ENCODE results near the gene KCNA2. TPM values are rescaled to one million over a fixed set of nuclear protein-coding genes. Genes with fewer than 3 reads are reported as not detected.

Gene KCNA2
- total RNA-seq, 2 donors from 2014 or later = 0.64 to 6.2 TPM

GRCh38 chr1:110554871-110555801 lies 51.0 kb downstream of the KCNA2 start:
- peak overlapping the region; percentile 7 to 28 for H3K4me3 ChIP-seq
- TF ChIP-seq POLR2A (IDR thresholded peaks at IDR 0.05) (no peak), POLR2AphosphoS5 (IDR thresholded peaks at IDR 0.05) (no peak)
- TF ChIP-seq, protein P1, sequence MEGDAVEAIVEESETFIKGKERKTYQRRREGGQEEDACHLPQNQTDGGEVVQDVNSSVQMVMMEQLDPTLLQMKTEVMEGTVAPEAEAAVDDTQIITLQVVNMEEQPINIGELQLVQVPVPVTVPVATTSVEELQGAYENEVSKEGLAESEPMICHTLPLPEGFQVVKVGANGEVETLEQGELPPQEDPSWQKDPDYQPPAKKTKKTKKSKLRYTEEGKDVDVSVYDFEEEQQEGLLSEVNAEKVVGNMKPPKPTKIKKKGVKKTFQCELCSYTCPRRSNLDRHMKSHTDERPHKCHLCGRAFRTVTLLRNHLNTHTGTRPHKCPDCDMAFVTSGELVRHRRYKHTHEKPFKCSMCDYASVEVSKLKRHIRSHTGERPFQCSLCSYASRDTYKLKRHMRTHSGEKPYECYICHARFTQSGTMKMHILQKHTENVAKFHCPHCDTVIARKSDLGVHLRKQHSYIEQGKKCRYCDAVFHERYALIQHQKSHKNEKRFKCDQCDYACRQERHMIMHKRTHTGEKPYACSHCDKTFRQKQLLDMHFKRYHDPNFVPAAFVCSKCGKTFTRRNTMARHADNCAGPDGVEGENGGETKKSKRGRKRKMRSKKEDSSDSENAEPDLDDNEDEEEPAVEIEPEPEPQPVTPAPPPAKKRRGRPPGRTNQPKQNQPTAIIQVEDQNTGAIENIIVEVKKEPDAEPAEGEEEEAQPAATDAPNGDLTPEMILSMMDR (IDR thresholded peaks at IDR 0.05) = peak; percentile 14 to 68 (median 58)
- H3K4me1 ChIP-seq (replicated peaks) = no peaks in the 10 kb centered on the region
- H3K27me3 ChIP-seq (replicated peaks; ENCODE audit: insufficient read depth) = peaks cover 2% of the 10 kb centered on the region
- no peaks in the 10 kb centered on the region for H3K9me3 ChIP-seq
- intact Hi-C loops (cut with DNase I) = loop anchor here (10.0 kb wide), 1 partner anchor 230 kb away; no protein-coding TSS in a partner anchor
- 11% methylated on average over 38 of the region's 53 CpGs for whole genome bisulfite sequencing
- H3K27ac ChIP-seq = no peak overlapping the region
- H3K36me3 ChIP-seq = no peaks in the 10 kb centered on the region
- peak; percentile 7 for DNase-seq (ENCODE audit: low spot score)

GRCh38 chr1:110551278-110551809 lies 54.8 kb downstream of the KCNA2 start:
- no peak overlapping the region for H3K27ac ChIP-seq
- peaks cover 2% of the 10 kb centered on the region for H3K27me3 ChIP-seq (replicated peaks; ENCODE audit: insufficient read depth)
- no peak overlapping the region for H3K4me3 ChIP-seq
- DNase-seq (ENCODE audit: low spot score) = no peak
- no peaks in the 10 kb centered on the region for H3K9me3 ChIP-seq
- intact Hi-C loops (cut with DNase I) = loop anchor here (10.0 kb wide), 1 partner anchor 233 kb away; no protein-coding TSS in a partner anchor
- no peaks in the 10 kb centered on the region for H3K36me3 ChIP-seq
- WGBS = 83% methylated on average over 1 of the region's 1 CpG
- no peaks in the 10 kb centered on the region for H3K4me1 ChIP-seq (replicated peaks)
- TF ChIP-seq POLR2AphosphoS5 (IDR thresholded peaks at IDR 0.05) (no peak), POLR2A (IDR thresholded peaks at IDR 0.05) (no peak)
- TF ChIP-seq, protein P1 (IDR thresholded peaks at IDR 0.05) = no peak

GRCh38 chr1:110549831-110550230 lies 56.3 kb downstream of the KCNA2 start:
- TF ChIP-seq, protein P1 (IDR thresholded peaks at IDR 0.05) = no peak
- no peak for TF ChIP-seq POLR2A (IDR thresholded peaks at IDR 0.05)
- no peak for TF ChIP-seq POLR2AphosphoS5 (IDR thresholded peaks at IDR 0.05)
- Histone ChIP-seq H3K9me3 (no peaks in the 10 kb centered on the region), H3K27ac (no peak overlapping the region), H3K36me3 (no peaks in the 10 kb centered on the region), H3K4me1 (replicated peaks) (no peaks in the 10 kb centered on the region), H3K4me3 (no peak overlapping the region), H3K27me3 (replicated peaks; ENCODE audit: insufficient read depth) (peaks cover 2% of the 10 kb centered on the region)
- intact Hi-C loops (cut with DNase I) = loop anchor here (10.0 kb wide), 1 partner anchor 235 kb away; no protein-coding TSS in a partner anchor
- DNase-seq (ENCODE audit: low spot score) = no peak
- 62% methylated on average over 2 of the region's 2 CpGs for WGBS

- H3K4me3 ChIP-seq = no peak overlapping the region
- H3K27me3 ChIP-seq (replicated peaks; ENCODE audit: insufficient read depth) = peaks cover 2% of the 10 kb centered on the region
- H3K27ac ChIP-seq = no peak overlapping the region
- no peaks in the 10 kb centered on the region for H3K9me3 ChIP-seq
- DNase-seq (ENCODE audit: low spot score) = no peak
- 60% methylated on average over 4 of the region's 4 CpGs for WGBS
- H3K4me1 ChIP-seq (replicated peaks) = no peaks in the 10 kb centered on the region
- no peaks in the 10 kb centered on the region for H3K36me3 ChIP-seq
- TF ChIP-seq POLR2A (IDR thresholded peaks at IDR 0.05) (no peak), POLR2AphosphoS5 (IDR thresholded peaks at IDR 0.05) (no peak)
- TF ChIP-seq, protein P1 (IDR thresholded peaks at IDR 0.05) = peak in 3 of 4 experiments; percentile 20 to 27 (median 24)
- intact Hi-C loops (cut with DNase I) = no loop called here
These were observed 57.8 kb downstream of the KCNA2 start for GRCh38 chr1:110548381-110548780.

Data from prostate gland (tissue), 2 donors.